ENCODE data around the gene RTN4R.

RTN4R gene

GRCh38 chr22:20207277-20208025 lies 60.7 kb downstream of the RTN4R start:
- no peak overlapping the region for H3K27ac ChIP-seq (ENCODE audit: low read depth, low read length, poor library complexity, severe bottlenecking)
- H3K9ac ChIP-seq (ENCODE audit: low read length) = peak overlapping the region; percentile 41; the same call in 1 of the 2 replicates
- peak overlapping the region; percentile 62 for H3K4me2 ChIP-seq (ENCODE audit: low read length)
- H3K9me3 ChIP-seq (ENCODE audit: low read length) = no peaks in the 10 kb centered on the region
- no peaks in the 10 kb centered on the region for H3K9me2 ChIP-seq (ENCODE audit: low read depth, low read length)
- peak overlapping the region; percentile 59 for H3K4me3 ChIP-seq (ENCODE audit: low read depth, low read length, poor library complexity, severe bottlenecking)
- H4K20me1 ChIP-seq (ENCODE audit: insufficient read depth, low read length) = no peaks in the 10 kb centered on the region
- H3K36me3 ChIP-seq (ENCODE audit: insufficient read depth, low read length) = no peaks in the 10 kb centered on the region
- peaks cover 21% of the 10 kb centered on the region for H3K4me1 ChIP-seq (ENCODE audit: insufficient read depth, low read length, severe bottlenecking)
- H3K79me2 ChIP-seq (ENCODE audit: insufficient read depth, low read length) = no peaks in the 10 kb centered on the region
- H2AFZ ChIP-seq (ENCODE audit: low read length) = no peak overlapping the region
- no peaks in the 10 kb centered on the region for H3F3A ChIP-seq (ENCODE audit: insufficient read depth, low read length)
- H3K27me3 ChIP-seq (ENCODE audit: insufficient read depth, low read length) = no peaks in the 10 kb centered on the region
- no peak for TF ChIP-seq CTCF (IDR thresholded peaks at IDR 0.05; ENCODE audit: low read length)
- TF ChIP-seq EZH2 (IDR thresholded peaks at IDR 0.05; ENCODE audit: borderline replicate concordance, low read length) = no peak

GRCh38 chr22:20206709-20207215 lies 61.4 kb downstream of the RTN4R start:
- H3K9me3 ChIP-seq (ENCODE audit: low read length) = no peaks in the 10 kb centered on the region
- TF ChIP-seq CTCF (IDR thresholded peaks at IDR 0.05; ENCODE audit: low read length) = no peak
- TF ChIP-seq EZH2 (IDR thresholded peaks at IDR 0.05; ENCODE audit: borderline replicate concordance, low read length) = no peak
- no peaks in the 10 kb centered on the region for H3K36me3 ChIP-seq (ENCODE audit: insufficient read depth, low read length)
- no peaks in the 10 kb centered on the region for H4K20me1 ChIP-seq (ENCODE audit: insufficient read depth, low read length)
- peak overlapping the region; percentile 59 for H3K4me3 ChIP-seq (ENCODE audit: low read depth, low read length, poor library complexity, severe bottlenecking)
- H3K4me2 ChIP-seq (ENCODE audit: low read length) = peak overlapping the region; percentile 62
- no peak overlapping the region for H3K27ac ChIP-seq (ENCODE audit: low read depth, low read length, poor library complexity, severe bottlenecking)
- H3F3A ChIP-seq (ENCODE audit: insufficient read depth, low read length) = no peaks in the 10 kb centered on the region
- H2AFZ ChIP-seq (ENCODE audit: low read length) = no peak overlapping the region
- H3K9me2 ChIP-seq (ENCODE audit: low read depth, low read length) = no peaks in the 10 kb centered on the region
- peaks cover 21% of the 10 kb centered on the region for H3K4me1 ChIP-seq (ENCODE audit: insufficient read depth, low read length, severe bottlenecking)
- H3K9ac ChIP-seq (ENCODE audit: low read length) = peak overlapping the region; percentile 41
- H3K27me3 ChIP-seq (ENCODE audit: insufficient read depth, low read length) = 0 out of 2 replicates have a peak, but pooled peaks cover 2% of the 10 kb centered on the region
- H3K79me2 ChIP-seq (ENCODE audit: insufficient read depth, low read length) = no peaks in the 10 kb centered on the region

- H3F3A ChIP-seq (ENCODE audit: insufficient read depth, low read length) = no peaks in the 10 kb centered on the region
- H3K36me3 ChIP-seq (ENCODE audit: insufficient read depth, low read length) = no peaks in the 10 kb centered on the region
- no peaks in the 10 kb centered on the region for H3K79me2 ChIP-seq (ENCODE audit: insufficient read depth, low read length)
- no peak overlapping the region; the same call in 1 of the 2 replicates for H2AFZ ChIP-seq (ENCODE audit: low read length)
- TF ChIP-seq EZH2 (IDR thresholded peaks at IDR 0.05; ENCODE audit: borderline replicate concordance, low read length) (no peak), CTCF (IDR thresholded peaks at IDR 0.05; ENCODE audit: low read length) (no peak)
- peak overlapping the region; percentile 62 for H3K4me2 ChIP-seq (ENCODE audit: low read length)
- peaks cover 21% of the 10 kb centered on the region for H3K4me1 ChIP-seq (ENCODE audit: insufficient read depth, low read length, severe bottlenecking)
- H3K27ac ChIP-seq (ENCODE audit: low read depth, low read length, poor library complexity, severe bottlenecking) = no peak overlapping the region
- 0 out of 2 replicates have a peak, but pooled peaks cover 3% of the 10 kb centered on the region for H3K27me3 ChIP-seq (ENCODE audit: insufficient read depth, low read length)
- no peaks in the 10 kb centered on the region for H3K9me3 ChIP-seq (ENCODE audit: low read length)
- peak overlapping the region; percentile 59 for H3K4me3 ChIP-seq (ENCODE audit: low read depth, low read length, poor library complexity, severe bottlenecking)
- H3K9ac ChIP-seq (ENCODE audit: low read length) = peak overlapping the region; percentile 41
- no peaks in the 10 kb centered on the region for H4K20me1 ChIP-seq (ENCODE audit: insufficient read depth, low read length)
- no peaks in the 10 kb centered on the region for H3K9me2 ChIP-seq (ENCODE audit: low read depth, low read length)
Observed at GRCh38 chr22:20205964-20206708, 62.0 kb downstream of the RTN4R start.
